Sigmoid colon (tissue), 4 donors: ENCODE results near the gene MT1A.

Experiments used
- CTCF ChIP-seq, 4 experiments: fragments of 450-650 bp in 3 of 4; fragments of 200-600 bp in 1 of 4; IDR thresholded peaks; one replicate each; pipeline ENCODE4 v1.5.1; 2016 to 2019; ENCODE audit warnings: antibody characterized with exemption in 4 of 4, mild to moderate bottlenecking in 3 of 4, moderate library complexity in 2 of 4
- POLR2A ChIP-seq, 2 donors: fragments of 450-650 bp; IDR thresholded peaks; one replicate each; pipeline ENCODE4 v1.6.1; 2016; ENCODE audit warnings: antibody characterized with exemption in 2 of 2, mild to moderate bottlenecking in 2 of 2, moderate library complexity in 2 of 2
- POLR2AphosphoS5 ChIP-seq, 4 donors: sonication (generic); formaldehyde crosslinking; IDR thresholded peaks; one replicate each; pipeline ENCODE4 v1.6.1; 2017; ENCODE audit warnings: antibody characterized with exemption in 4 of 4

GRCh38 chr16:56670620-56670934 lies 32.1 kb downstream of the MT1A start:
- TF ChIP-seq CTCF (IDR thresholded peaks at IDR 0.05) (no peak), POLR2AphosphoS5 (IDR thresholded peaks at IDR 0.05) (no peak), POLR2A (IDR thresholded peaks at IDR 0.05) (no peak)
